Activated T-helper 17 cell treated with anti-CD3 and anti-CD28 coated beads, Interleukin-2, amount 50 U/mL, for 72 hours (primary cell): ENCODE results near the gene PTPRN2. TPM values are rescaled to one million over a fixed set of nuclear protein-coding genes. Genes with fewer than 3 reads are reported as not detected.
"Not testable (repeated sequence)": the region's sequence is repeated elsewhere in the genome, so short reads cannot be mapped to it uniquely, and the experiment has no call there.

Experiments used
- ATAC-seq: fragments of 150-1000 bp; cut with Tn5 transposase; replicated peaks from 2 replicates; pipeline ENCODE4 v1.10.0; 2021; ENCODE audit warnings: mild to moderate bottlenecking, moderate library complexity
- H3K27ac Mint-ChIP-seq: one replicate; pipeline ENCODE4 v1.8.0; 2022; ENCODE audit warnings: mixed read lengths
- H3K27me3 Mint-ChIP-seq: one replicate; pipeline ENCODE4 v1.8.0; 2022; ENCODE audit warnings: mixed read lengths
- H3K36me3 Mint-ChIP-seq: one replicate; pipeline ENCODE4 v1.8.0; 2022; ENCODE audit warnings: low read depth, mild to moderate bottlenecking, mixed read lengths
- H3K4me1 Mint-ChIP-seq: one replicate; pipeline ENCODE4 v1.8.0; 2022; ENCODE audit warnings: mixed read lengths
- H3K4me3 Mint-ChIP-seq: one replicate; pipeline ENCODE4 v1.8.0; 2022; ENCODE audit warnings: mild to moderate bottlenecking, mixed read lengths
- H3K9me3 Mint-ChIP-seq: one replicate; pipeline ENCODE4 v1.8.0; 2022; ENCODE audit warnings: mixed read lengths
- total RNA-seq, 2 donors: library from RNA; stranded (reverse); gene quantifications; one replicate each; pipeline ENCODE4 v1.2.3, GENCODE V29; 2022

Gene PTPRN2
- total RNA-seq, 2 donors from 2014 or later: 0.48 to 1.4 TPM

DNA sequence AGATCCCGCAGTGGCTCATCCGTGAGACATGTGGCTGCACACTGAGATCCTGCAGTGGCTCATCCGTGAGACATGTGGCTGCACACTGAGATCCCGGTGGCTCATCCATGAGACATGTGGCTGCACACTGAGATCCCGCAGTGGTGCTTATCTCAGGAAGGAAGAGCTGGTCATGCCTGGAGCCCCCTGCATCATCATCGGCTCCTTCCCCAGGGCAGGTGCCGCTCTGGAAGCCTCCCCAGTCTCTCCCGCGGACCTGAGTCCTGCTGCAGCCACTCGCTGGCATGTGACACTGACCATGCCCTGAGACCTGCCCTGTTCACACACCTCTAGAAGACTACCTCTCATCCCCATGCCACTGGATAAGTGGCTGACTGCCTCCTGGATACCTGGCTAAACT, 181.3 kb downstream of the PTPRN2 start:
- H3K4me3 Mint-ChIP-seq: no peak overlapping the region
- H3K27ac Mint-ChIP-seq: no peak overlapping the region
- no peaks in the 10 kb centered on the region for H3K9me3 Mint-ChIP-seq
- no peak for ATAC-seq
- peaks cover 5% of the 10 kb centered on the region for H3K27me3 Mint-ChIP-seq
- H3K4me1 Mint-ChIP-seq: no peaks in the 10 kb centered on the region
- no peaks in the 10 kb centered on the region for H3K36me3 Mint-ChIP-seq

DNA sequence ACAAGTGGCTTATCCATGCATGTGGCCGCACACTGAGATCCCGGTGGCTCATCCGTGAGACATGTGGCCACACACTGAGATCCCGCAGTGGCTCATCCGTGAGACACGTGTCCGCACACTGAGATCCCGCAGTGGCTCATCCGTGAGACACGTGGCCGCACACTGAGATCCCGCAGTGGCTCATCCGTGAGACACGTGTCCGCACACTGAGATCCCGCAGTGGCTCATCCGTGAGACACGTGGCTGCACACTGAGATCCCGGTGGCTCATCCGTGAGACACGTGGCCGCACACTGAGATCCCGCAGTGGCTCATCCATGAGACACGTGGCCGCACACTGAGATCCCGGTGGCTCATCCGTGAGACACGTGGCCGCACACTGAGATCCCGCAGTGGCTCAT, 181.9 kb downstream of the PTPRN2 start:
- not testable (repeated sequence) for H3K27ac Mint-ChIP-seq, H3K9me3 Mint-ChIP-seq, H3K36me3 Mint-ChIP-seq, H3K4me1 Mint-ChIP-seq, H3K4me3 Mint-ChIP-seq, ATAC-seq, H3K27me3 Mint-ChIP-seq

DNA sequence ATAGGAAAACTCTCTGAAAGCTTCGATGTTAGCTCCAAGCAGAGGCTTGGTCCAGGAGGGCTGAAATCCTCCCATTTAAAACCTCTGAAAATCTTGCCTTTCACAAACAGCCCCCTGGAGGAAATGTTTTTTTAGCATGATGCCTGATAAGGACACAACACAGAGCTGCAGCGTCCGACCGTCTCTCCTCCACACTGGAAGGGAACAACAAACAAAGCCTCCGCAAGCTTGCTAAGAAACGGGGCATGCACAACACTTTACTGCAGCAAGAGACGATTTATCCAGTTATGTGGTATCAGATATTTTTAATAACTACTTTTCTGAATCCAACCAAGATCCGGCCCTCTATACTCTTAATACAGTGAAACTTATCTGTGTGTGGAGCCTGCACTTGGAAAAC, 182.3 kb downstream of the PTPRN2 start:
- Mint-ChIP-seq H3K36me3 (no peaks in the 10 kb centered on the region), H3K4me3 (no peak overlapping the region), H3K27ac (no peak overlapping the region)

DNA sequence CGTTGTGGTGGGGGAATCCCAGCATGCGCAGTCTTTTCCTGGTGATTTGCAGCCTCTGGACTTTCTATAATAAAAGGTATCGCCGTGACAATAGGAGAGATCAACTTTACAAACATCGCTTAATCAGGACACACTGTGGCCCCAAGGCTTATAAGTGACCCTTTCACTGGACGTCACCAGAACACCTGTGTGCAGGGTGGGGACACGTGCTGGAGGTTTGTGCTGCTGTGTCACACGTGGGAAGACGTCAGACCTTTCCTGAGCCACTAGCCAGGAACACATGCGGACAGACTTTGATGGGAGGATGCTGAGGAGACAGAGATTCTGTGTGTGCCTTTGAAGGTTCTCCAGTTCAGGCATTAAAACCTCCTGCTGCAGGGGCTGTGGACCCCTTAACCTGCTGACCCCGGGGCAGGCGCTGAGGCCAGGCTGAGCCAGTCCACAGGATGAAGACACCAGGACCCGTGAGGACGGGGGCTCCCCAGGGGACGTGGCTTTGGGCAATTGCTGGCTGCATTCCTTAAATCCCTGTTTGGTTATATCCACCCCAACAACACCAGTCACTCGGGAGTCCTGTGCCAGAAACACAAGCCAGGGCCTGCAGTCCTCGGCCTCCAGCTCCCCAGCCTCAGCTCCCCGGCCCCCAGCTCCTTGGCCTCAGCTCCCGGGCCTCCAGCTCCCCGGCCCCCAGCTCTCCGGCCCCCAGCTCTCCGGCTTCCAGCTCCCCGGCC, 183.4 kb downstream of the PTPRN2 start:
- Mint-ChIP-seq H3K4me3 (no peak overlapping the region), H3K27me3 (peaks cover 6% of the 10 kb centered on the region), H3K27ac (no peak overlapping the region), H3K36me3 (no peaks in the 10 kb centered on the region), H3K4me1 (no peaks in the 10 kb centered on the region), H3K9me3 (no peaks in the 10 kb centered on the region)
- ATAC-seq: no peak

More for the DNA sequence above, 182.3 kb downstream of the PTPRN2 start:
- Mint-ChIP-seq H3K4me1 (no peaks in the 10 kb centered on the region), H3K27me3 (peaks cover 6% of the 10 kb centered on the region), H3K9me3 (no peaks in the 10 kb centered on the region)
- ATAC-seq: no peak

DNA sequence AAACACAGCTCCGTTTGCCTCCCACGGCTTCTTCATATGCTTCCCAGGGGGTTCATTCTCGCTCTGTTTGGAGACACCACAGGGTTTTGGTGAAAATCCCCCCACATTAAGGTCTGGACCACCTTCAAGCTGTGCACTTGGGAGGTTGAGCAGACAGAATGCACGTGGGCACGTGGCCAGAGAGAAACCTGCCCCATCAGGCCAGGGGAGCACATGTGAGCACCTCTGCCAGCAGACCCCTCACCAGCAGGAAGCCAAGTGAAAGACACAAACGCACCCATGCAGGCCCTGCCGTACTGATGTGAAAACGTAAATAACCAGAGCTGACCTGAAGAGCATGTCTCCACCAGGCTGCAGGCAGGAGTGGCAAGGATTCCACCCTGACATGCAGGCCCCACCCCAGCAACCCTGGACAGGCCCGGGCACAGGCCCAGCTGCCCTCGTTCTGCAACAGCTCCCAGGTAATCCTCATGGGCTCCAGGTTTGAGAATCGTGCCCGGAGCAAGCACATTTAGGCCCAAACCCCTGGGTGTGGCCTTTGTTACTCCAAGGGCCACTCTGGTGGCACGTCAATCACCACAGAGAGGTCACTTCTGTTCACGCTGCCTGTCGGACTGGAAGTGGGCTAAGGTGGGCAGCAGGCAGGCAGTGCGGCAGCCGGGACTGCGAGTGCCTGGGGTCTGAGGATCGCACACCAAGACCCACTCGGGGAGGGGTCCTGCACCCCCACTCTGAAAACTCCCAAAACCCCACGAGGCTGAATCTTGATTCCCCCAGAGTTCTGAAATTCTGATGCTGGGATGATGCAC, 184.4 kb downstream of the PTPRN2 start:
- Mint-ChIP-seq H3K9me3 (peaks cover 6% of the 10 kb centered on the region), H3K27ac (no peak overlapping the region), H3K27me3 (peaks cover 6% of the 10 kb centered on the region), H3K4me1 (no peaks in the 10 kb centered on the region), H3K4me3 (no peak overlapping the region), H3K36me3 (no peaks in the 10 kb centered on the region)
- ATAC-seq: no peak

DNA sequence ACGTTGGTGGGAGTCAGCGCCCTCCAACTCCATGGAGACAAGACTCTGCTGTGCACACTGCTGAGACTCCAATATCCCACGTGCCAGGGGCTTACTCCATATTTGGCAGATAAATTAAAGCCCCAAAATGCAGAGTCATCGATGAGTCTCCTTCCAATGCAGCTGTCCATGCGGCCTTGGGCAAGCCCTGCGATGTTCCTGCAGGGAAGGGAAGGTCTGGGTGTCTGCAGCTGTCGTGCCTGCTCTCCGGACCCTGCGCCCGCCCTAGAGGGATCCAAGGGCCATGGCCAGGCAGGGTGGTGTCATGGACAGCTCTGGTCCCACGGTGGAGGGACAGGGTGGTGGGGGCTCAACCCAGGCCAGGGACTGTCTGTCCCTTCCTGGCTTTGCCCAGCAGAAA, 185.2 kb downstream of the PTPRN2 start:
- H3K4me3 Mint-ChIP-seq: no peak overlapping the region
- no peak overlapping the region for H3K27ac Mint-ChIP-seq
- no peak for ATAC-seq
- H3K9me3 Mint-ChIP-seq: peaks cover 6% of the 10 kb centered on the region
- peaks cover 6% of the 10 kb centered on the region for H3K27me3 Mint-ChIP-seq
- H3K4me1 Mint-ChIP-seq: no peaks in the 10 kb centered on the region
- H3K36me3 Mint-ChIP-seq: no peaks in the 10 kb centered on the region

DNA sequence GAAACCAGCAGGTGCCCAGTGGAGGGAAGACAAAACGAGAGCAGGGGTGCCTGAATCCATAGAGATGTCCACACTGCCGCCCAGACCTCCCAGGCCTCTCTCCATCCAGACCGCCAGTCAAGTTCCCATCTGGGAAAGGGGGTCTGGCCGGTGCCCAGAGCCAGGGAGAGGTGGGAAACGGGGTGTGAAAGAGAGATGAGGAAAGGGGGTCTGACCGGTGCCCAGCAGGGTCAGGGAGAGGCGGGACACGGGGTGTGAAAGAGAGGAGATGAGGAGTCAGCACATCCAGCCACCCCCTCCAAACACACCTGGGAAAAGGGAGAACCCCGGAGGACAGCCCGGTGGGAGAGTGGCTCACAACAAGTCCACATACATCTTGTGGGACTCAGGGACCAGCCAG, 185.8 kb downstream of the PTPRN2 start:
- Mint-ChIP-seq H3K36me3 (no peaks in the 10 kb centered on the region), H3K4me1 (no peaks in the 10 kb centered on the region), H3K4me3 (no peak overlapping the region), H3K27me3 (peaks cover 6% of the 10 kb centered on the region), H3K27ac (no peak overlapping the region), H3K9me3 (peaks cover 6% of the 10 kb centered on the region)
- ATAC-seq: no peak

DNA sequence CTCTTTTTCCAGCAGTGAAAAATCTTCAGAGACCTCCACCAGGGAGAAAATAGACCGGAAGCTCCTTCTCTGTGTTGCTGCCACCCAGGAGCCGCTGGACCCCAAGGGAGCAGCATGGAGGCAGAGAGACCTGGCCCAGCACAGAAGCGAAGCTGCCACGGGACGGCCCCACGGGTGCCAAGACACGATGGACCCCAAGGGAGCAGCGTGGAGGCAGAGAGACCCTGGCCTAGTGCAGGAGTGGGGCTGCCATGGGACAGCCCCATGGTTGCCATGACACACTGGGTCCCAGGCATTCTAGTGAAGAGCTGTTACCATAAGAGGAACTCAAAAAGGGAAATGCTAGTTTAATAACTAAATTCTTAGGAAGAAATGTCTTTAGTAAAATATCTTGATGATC, 186.3 kb downstream of the PTPRN2 start:
- H3K4me3 Mint-ChIP-seq: no peak overlapping the region
- H3K27me3 Mint-ChIP-seq: peaks cover 6% of the 10 kb centered on the region
- no peak for ATAC-seq
- H3K36me3 Mint-ChIP-seq: no peaks in the 10 kb centered on the region
- H3K9me3 Mint-ChIP-seq: peaks cover 6% of the 10 kb centered on the region
- H3K27ac Mint-ChIP-seq: no peak overlapping the region
- no peaks in the 10 kb centered on the region for H3K4me1 Mint-ChIP-seq

DNA sequence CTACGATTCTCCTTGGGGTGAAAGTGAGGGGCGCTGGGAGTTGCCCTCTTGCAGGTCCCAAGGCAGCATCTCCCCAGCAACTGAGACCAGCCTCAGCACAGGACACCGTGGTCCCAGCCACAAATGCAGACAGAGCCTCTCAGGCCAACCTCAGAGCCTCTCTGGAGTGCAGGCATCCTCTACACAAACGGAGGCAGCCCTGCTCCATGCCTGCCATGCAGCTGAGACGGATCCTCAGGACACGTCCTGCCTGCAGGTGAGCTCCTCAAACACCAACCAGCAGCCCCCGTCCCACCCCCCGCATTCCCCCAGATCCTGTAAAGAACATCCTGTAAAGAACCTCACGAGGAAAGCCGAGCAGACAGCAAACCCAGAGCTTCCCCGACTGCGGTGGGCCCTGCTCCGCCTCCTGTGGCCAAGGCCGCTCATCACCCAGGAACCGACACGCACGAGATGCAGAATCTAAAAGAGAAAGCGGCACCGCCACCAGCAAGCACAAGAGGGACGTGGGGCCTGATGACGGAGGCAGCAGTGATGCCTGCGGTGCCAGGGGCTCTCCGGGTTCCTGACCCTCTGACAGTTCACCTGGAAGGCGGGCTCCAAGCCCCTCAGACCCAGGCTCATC, 186.9 kb downstream of the PTPRN2 start:
- Mint-ChIP-seq H3K27me3 (peaks cover 6% of the 10 kb centered on the region), H3K4me1 (no peaks in the 10 kb centered on the region), H3K36me3 (no peaks in the 10 kb centered on the region), H3K9me3 (peaks cover 6% of the 10 kb centered on the region), H3K4me3 (no peak overlapping the region), H3K27ac (no peak overlapping the region)
- ATAC-seq: no peak

DNA sequence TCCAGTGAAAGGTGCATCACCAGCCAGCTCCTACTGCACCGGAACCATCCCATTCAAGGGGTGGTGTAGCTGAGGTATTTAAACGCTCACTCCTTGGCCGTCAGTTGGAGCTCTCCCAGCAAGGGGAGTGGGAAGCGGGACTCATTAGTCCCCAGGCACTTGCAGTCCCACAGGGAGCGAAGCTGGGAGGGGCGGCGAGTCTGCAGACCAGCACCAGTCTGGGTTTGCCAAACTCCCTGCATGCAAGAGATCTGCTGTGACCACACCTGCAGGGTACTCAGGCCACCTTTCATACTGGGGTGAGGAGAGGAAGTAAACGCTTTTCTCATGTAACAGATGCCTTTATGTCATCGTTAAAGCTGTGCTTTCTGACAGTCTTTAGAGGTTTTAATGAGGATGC, 187.9 kb downstream of the PTPRN2 start:
- H3K9me3 Mint-ChIP-seq: peaks cover 6% of the 10 kb centered on the region
- H3K27me3 Mint-ChIP-seq: peaks cover 6% of the 10 kb centered on the region
- no peak for ATAC-seq
- H3K4me3 Mint-ChIP-seq: no peak overlapping the region
- no peaks in the 10 kb centered on the region for H3K4me1 Mint-ChIP-seq
- H3K27ac Mint-ChIP-seq: no peak overlapping the region
- H3K36me3 Mint-ChIP-seq: no peaks in the 10 kb centered on the region

DNA sequence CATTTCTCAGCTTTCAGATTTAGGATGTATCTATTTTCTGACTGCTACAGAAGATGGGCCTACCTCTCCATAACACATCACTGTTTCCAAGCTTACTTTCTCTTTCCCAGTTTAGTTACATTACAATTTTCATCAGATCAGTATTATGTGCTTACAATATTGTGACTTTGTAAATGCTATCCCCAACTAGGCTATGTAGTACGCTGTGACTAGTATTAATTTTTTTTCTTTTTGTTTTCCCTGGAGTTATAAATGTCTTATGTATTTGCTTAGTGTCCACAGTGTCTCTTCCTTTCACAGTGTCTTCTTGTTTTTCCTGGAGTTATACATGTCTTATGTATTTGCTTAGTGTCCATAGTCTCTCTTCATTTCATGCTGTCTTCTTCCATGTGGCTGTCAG, 188.9 kb downstream of the PTPRN2 start:
- no peak overlapping the region for H3K27ac Mint-ChIP-seq
- no peak overlapping the region for H3K4me3 Mint-ChIP-seq
- H3K9me3 Mint-ChIP-seq: peaks cover 6% of the 10 kb centered on the region
- H3K4me1 Mint-ChIP-seq: no peaks in the 10 kb centered on the region
- peaks cover 6% of the 10 kb centered on the region for H3K27me3 Mint-ChIP-seq
- ATAC-seq: no peak
- no peaks in the 10 kb centered on the region for H3K36me3 Mint-ChIP-seq

DNA sequence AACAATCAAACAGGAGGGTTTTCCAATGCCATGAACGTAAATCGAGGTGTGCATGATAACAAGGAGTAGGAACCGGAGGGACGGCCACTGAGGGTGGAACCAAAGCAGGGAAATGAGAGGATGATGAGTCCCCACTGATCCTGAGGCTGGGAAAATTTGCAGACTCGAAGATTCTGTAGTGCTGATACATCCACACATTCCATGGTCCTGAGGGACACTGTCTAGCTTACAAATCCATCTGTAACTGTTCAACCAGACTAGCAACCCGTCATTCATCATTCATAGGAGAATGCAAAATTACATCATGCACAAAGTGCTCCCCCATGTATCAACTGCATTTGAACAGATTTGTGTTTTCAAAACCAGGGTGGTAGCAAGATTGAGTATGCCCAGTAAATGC, 189.7 kb downstream of the PTPRN2 start:
- H3K4me1 Mint-ChIP-seq: no peaks in the 10 kb centered on the region
- no peak overlapping the region for H3K27ac Mint-ChIP-seq
- H3K9me3 Mint-ChIP-seq: peaks cover 6% of the 10 kb centered on the region
- peaks cover 6% of the 10 kb centered on the region for H3K27me3 Mint-ChIP-seq
- no peak overlapping the region for H3K4me3 Mint-ChIP-seq
- H3K36me3 Mint-ChIP-seq: no peaks in the 10 kb centered on the region
- ATAC-seq: no peak

DNA sequence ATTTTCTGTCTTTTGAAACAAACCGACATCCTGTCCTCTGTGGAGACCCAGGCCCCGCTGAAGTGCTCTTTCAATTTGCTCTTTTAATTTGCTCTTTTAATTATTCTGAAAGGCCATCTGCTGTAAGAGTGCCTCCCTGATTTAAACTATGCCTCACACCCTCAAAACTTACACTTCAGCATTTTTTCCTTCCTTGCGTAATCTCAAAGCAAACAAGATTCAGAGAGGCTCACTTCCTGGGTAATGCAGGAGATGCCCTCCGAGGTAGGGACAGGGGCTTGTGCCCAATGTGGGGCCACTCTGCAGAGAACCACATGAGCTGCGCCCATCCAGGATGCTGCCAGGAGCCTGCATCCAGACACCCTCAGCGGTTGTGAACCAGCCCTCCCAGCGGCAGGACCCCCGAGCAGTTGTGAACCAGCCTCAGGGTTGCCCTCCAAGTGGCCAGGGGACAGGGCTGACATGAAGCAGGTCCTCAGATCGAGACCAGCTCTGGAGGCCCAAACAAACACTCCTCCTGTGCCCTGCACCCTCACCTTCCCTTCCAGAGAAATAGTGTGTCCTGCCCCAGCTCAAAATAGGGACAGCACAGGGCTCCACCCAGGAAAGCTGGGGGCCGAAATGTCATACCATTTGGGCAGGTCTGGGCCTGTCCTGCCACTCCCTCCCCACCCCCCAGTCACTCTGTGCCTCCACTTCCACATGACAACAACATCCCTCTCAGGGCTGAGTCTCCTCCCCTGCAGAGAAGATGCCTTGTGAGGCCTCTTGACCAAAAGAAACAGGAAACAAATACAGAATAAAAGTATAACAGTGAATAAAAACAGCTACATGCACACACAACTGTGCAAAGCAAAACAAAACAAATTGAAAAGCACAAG, 190.4 kb downstream of the PTPRN2 start:
- H3K27me3 Mint-ChIP-seq: peaks cover 6% of the 10 kb centered on the region
- no peaks in the 10 kb centered on the region for H3K4me1 Mint-ChIP-seq
- H3K4me3 Mint-ChIP-seq: no peak overlapping the region
- ATAC-seq: no peak
- H3K27ac Mint-ChIP-seq: no peak overlapping the region
- H3K36me3 Mint-ChIP-seq: no peaks in the 10 kb centered on the region
- H3K9me3 Mint-ChIP-seq: peaks cover 6% of the 10 kb centered on the region

DNA sequence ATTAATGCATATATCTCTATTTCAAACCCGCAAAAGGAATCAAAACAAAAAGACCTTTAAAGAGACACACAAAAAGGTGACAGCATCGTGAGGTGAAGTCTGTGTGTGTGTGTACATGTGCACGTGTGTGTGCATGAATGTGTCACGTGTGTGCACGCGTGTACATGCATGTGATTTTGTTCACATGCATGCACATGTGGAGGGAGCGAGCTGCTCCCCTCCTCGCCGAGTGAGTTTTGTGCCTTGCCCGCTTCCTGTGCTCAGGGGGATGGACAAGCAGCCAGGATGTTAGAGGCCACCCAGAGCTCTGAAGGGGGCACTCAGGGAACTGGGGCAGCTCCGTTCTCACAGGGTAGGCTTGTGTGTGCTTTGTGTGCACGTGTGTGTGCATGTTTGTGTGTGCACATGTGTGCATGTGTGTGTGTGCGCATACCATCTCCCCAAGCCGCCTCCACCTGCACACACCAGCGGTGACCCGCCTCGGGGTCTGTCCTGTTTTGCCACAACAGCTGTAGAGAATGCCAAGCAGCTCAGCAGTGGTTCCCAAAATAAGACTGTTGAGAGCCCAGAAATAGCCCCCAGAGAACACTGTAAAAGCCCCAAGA, 191.2 kb downstream of the PTPRN2 start:
- Mint-ChIP-seq H3K36me3 (no peaks in the 10 kb centered on the region), H3K4me1 (no peaks in the 10 kb centered on the region), H3K4me3 (no peak overlapping the region), H3K27ac (no peak overlapping the region), H3K9me3 (peaks cover 6% of the 10 kb centered on the region), H3K27me3 (peaks cover 1% of the 10 kb centered on the region)
- ATAC-seq: no peak
